GM12878 (cell line): ENCODE results near the gene RHEB. TPM values are rescaled to one million over a fixed set of nuclear protein-coding genes. Genes with fewer than 3 reads are reported as not detected.
A peak's percentile ranks its signal among the peaks of the same experiment; 100 is the strongest.

ENCODE experiments used
- ATAC-seq: fragments of 200-7000 bp; cut with Tn5 transposase; 3 replicates; pipeline ENCODE4 v1.9.1; 2020; ENCODE audit warnings: mild to moderate bottlenecking, moderate library complexity
- BruUV-seq: library from RNA; stranded (reverse); fragments of 400-500 nt; replicated peaks from 2 replicates; lab custom pipeline; 2021; lab: Mats Ljungman, UMichigan
- CTCF ChIA-PET: fragments of 300-600 bp; sonication (Branson Sonifier 250); formaldehyde crosslinking; extraction: SDS; loops from one replicate; lab custom pipeline; 2021; ENCODE audit warnings: inconsistent platforms; lab: Yijun Ruan, JAX
- POLR2A ChIA-PET: fragments of 350-600 bp; formaldehyde crosslinking; extraction: SDS; loops from one replicate; lab custom pipeline; 2021; ENCODE audit warnings: inconsistent platforms; lab: Charles Lee
- RAD21 ChIA-PET: fragments of 300-600 bp; sonication (Branson Sonifier 250); formaldehyde crosslinking; loops from one replicate; lab custom pipeline; 2023; ENCODE audit warnings: antibody characterized with exemption; ENCODE audit not compliant: unreplicated experiment; lab: Charles Lee
- SMC1A ChIA-PET: fragments of 300-600 bp; sonication (Branson Sonifier 250); formaldehyde crosslinking; loops from one replicate; lab custom pipeline; 2023; ENCODE audit not compliant: unreplicated experiment, uncharacterized antibody; lab: Charles Lee
- DNase-seq: peaks from one replicate; pipeline ENCODE4 v3.0.0-alpha.2; 2011; ENCODE audit warnings: low read depth, low spot score
- FAIRE-seq: peaks from 3 replicates; lab custom pipeline; 2011; peaks lifted over from hg19 to GRCh38; lab: Jason Lieb, UNC
- H2AFZ ChIP-seq: 2 replicates; pipeline ENCODE4 v1.6.0; 2011; ENCODE audit warnings: low read depth, low read length, control low read depth; ENCODE audit not compliant: control insufficient read depth
- H3K27ac ChIP-seq: 2 replicates; pipeline ENCODE4 v1.5.1; 2011; ENCODE audit warnings: control low read depth; ENCODE audit not compliant: control insufficient read depth, insufficient read depth
- H3K27me3 ChIP-seq, 2 experiments: replicated peaks in 1 of 2; 2 replicates each; pipeline versions ENCODE4 v1.6.0 to v1.6.1; 2011; ENCODE audit warnings: low read length in 1 of 2; ENCODE audit not compliant: control insufficient read depth in 2 of 2, insufficient read depth in 2 of 2
- H3K36me3 ChIP-seq, 2 experiments: 2 replicates each; pipeline ENCODE4 v1.5.1; 2011; ENCODE audit warnings: low read length in 1 of 2; ENCODE audit not compliant: control insufficient read depth in 2 of 2, insufficient read depth in 2 of 2
- H3K4me1 ChIP-seq: 2 replicates; pipeline ENCODE4 v1.6.1; 2011; ENCODE audit warnings: mild to moderate bottlenecking, low read length, moderate library complexity, mixed read lengths; ENCODE audit not compliant: control insufficient read depth, insufficient read depth
- H3K4me2 ChIP-seq: 2 replicates; pipeline ENCODE4 v1.6.0; 2011; ENCODE audit warnings: control low read depth; ENCODE audit not compliant: control insufficient read depth, insufficient read depth
- H3K4me3 ChIP-seq: fragments of 200-600 bp; sonication (generic); 2 replicates; pipeline ENCODE4 v1.5.1; 2016
- H3K79me2 ChIP-seq: 2 replicates; pipeline ENCODE4 v1.6.0; 2011; ENCODE audit warnings: low read length; ENCODE audit not compliant: control insufficient read depth, insufficient read depth
- H3K9ac ChIP-seq: 2 replicates; pipeline ENCODE4 v1.8.0; 2011; ENCODE audit warnings: low read length, control low read depth, mixed read lengths; ENCODE audit not compliant: control insufficient read depth, insufficient read depth
- H3K9me3 ChIP-seq: replicated peaks from 3 replicates; pipeline ENCODE4 v1.5.1; 2011; ENCODE audit warnings: mild to moderate bottlenecking, low read length; ENCODE audit not compliant: control insufficient read depth, insufficient read depth
- H4K20me1 ChIP-seq: 2 replicates; pipeline ENCODE4 v1.6.0; 2011; ENCODE audit not compliant: control insufficient read depth, insufficient read depth
- ASH2L ChIP-seq: fragments of 300-600, 200-600 bp; sonication (generic); IDR thresholded peaks from 2 replicates; pipeline ENCODE4 v1.6.1; 2017; ENCODE audit warnings: low read depth, mild to moderate bottlenecking, borderline replicate concordance
- ATF7 ChIP-seq: fragments of 450-650 bp; IDR thresholded peaks from 2 replicates; pipeline ENCODE4 v1.6.1; 2016; ENCODE audit warnings: low read depth, mild to moderate bottlenecking
- E2F4 ChIP-seq: IDR thresholded peaks from 2 replicates; pipeline ENCODE4 v1.6.1; 2012; ENCODE audit warnings: low read depth, low read length, improper control_type of control experiment
- JUNB ChIP-seq: IDR thresholded peaks from 2 replicates; pipeline ENCODE4 v1.6.1; 2016; ENCODE audit warnings: antibody characterized with exemption, mild to moderate bottlenecking
- JUND ChIP-seq: IDR thresholded peaks from 2 replicates; pipeline ENCODE4 v1.6.1; 2012; ENCODE audit warnings: low read depth, mild to moderate bottlenecking, low read length, improper control_type of control experiment, moderate library complexity
- PKNOX1 ChIP-seq: fragments of 450-650 bp; IDR thresholded peaks from 2 replicates; pipeline ENCODE4 v1.6.1; 2016; ENCODE audit warnings: mild to moderate bottlenecking
- YBX1 ChIP-seq: fragments of 450-650 bp; IDR thresholded peaks from 2 replicates; pipeline ENCODE4 v1.6.1; 2016; ENCODE audit warnings: antibody characterized with exemption
- ZNF217 ChIP-seq: fragments of 450-650 bp; IDR thresholded peaks from 2 replicates; pipeline ENCODE4 v1.6.1; 2017; ENCODE audit warnings: antibody characterized with exemption, mild to moderate bottlenecking
- WGBS: methylation state at CpG from one replicate; pipeline ENCODE4 v1.1.6; 2016; ENCODE audit warnings: low lambda C conversion rate; ENCODE audit not compliant: insufficient replicate concordance, insufficient coverage; ENCODE audit errors: missing lambda C conversion rate; 5-methylcytosine and 5-hydroxymethylcytosine counted together
- in situ Hi-C: fragments of 300-500 bp; cut with MboI; formaldehyde crosslinking; loops from 9 replicates; pipeline ENCODE4 v1.14.3; 2018; ENCODE audit warnings: mixed read lengths
- intact Hi-C: fragments of 100-400 bp; cut with micrococcal nuclease; formaldehyde crosslinking; loops from one replicate; pipeline ENCODE4 v1.14.2; 2022; ENCODE audit not compliant: unreplicated experiment
- polyA plus RNA-seq, 11 experiments: library from polyadenylated mRNA; depleted of rRNA in 4 of 11; unstranded in 6 of 11; stranded (reverse) in 5 of 11; fragments of >200 nt; fragmentation: Nextera tagmentation in 4 of 11; fragmentation: Illumina TruSeq in 1 of 11; extraction: Ambion mirVana in 4 of 11; extraction: Trizol in 1 of 11; gene quantifications; 1 replicate in 1 of 11; 2 replicates in 10 of 11; pipeline versions ENCODE4 v1.2.1 to v1.2.3, GENCODE V29; 2011 to 2016; ENCODE audit warnings: inconsistent platforms in 2 of 11, missing spikeins in 2 of 11, low read depth in 1 of 11
- total RNA-seq, 4 experiments: library from RNA; depleted of rRNA in 3 of 4; stranded (reverse); fragments of >200 nt in 3 of 4; fragmentation: Illumina TruSeq in 1 of 4; extraction: Trizol in 1 of 4; gene quantifications; 2 replicates each; pipeline versions ENCODE4 v1.2.1 to v1.2.3, GENCODE V29; 2013 to 2021

RHEB gene
- total and polyA plus RNA-seq, 10 of the 15 experiments (the other 5 are each of a cell fraction or from before 2014, with no cell fraction given): 6.2 to 67.8 (median 38.0) TPM

- TF ChIP-seq ASH2L: no peak
- TF ChIP-seq PKNOX1: no peak
- no peak for TF ChIP-seq ZNF217
- no peak for TF ChIP-seq ATF7
- TF ChIP-seq E2F4: no peak
- no peak for TF ChIP-seq YBX1
Measured at GRCh38 chr7:151482883-151483710, 36.6 kb downstream of the RHEB start (continued).

GRCh38 chr7:151481650-151482505 is 37.8 kb downstream of the RHEB start:
- Histone ChIP-seq H3K4me2 (no peak overlapping the region), H4K20me1 (no peaks in the 10 kb centered on the region), H3K4me1 (peaks cover 23% of the 10 kb centered on the region), H3K9me3 (no peaks in the 10 kb centered on the region), H2AFZ (no peak overlapping the region), H3K79me2 (peaks cover 68% of the 10 kb centered on the region), H3K9ac (no peak overlapping the region), H3K27me3 (no peaks in the 10 kb centered on the region), H3K36me3 (peaks cover 17 to 36% of the 10 kb centered on the region in 2 experiments), H3K4me3 (no peak overlapping the region), H3K27ac (no peak overlapping the region)
- intact Hi-C loops: no loop called here
- ChIA-PET POLR2A (interaction anchor here (1.1 to 1.4 kb wide), 2 partner anchors 9 kb away, joined by 5 read pairs; no protein-coding TSS in a partner anchor), RAD21 (interaction anchor here (1.2 kb wide), 1 partner anchor 9 kb away, joined by 4 read pairs; no protein-coding TSS in a partner anchor), CTCF (interaction anchor here (1.5 to 2.1 kb wide), 3 partner anchors 9 to 31 kb away, joined by 4 to 8 read pairs (median 4); no protein-coding TSS in a partner anchor), SMC1A (interaction anchor here (0.5 to 2.3 kb wide), 5 partner anchors 11 to 166 kb away, joined by 3 to 10 read pairs (median 3); no protein-coding TSS in a partner anchor)
- peak; percentile 69 for ATAC-seq
- TF ChIP-seq JUND (no peak), JUNB (peak; percentile 22; the same call in 1 of the 2 replicates)
- in situ Hi-C loops: no loop called here
- 85% methylated on average over 4 of the region's 4 CpGs for WGBS
- FAIRE-seq: no peak
- DNase-seq: no peak
- BruUV-seq: no TSS peak
